GM19328 (cell line): Measurements from ENCODE around the gene RFC4.
A peak's percentile ranks its signal among the peaks of the same experiment; 100 is the strongest.

Experiments
- ATAC-seq: cut with Tn5 transposase; IDR thresholded peaks from one replicate; pipeline ENCODE4 v1.9.1; 2021; ENCODE audit warnings: mild to moderate bottlenecking, moderate library complexity; ENCODE audit not compliant: unreplicated experiment

The RFC4 gene

GRCh38 chr3:186787642-186788481 is 18.4 kb downstream of the RFC4 start:
- no peak for ATAC-seq

- ATAC-seq = no peak
These were observed 19.4 kb downstream of the RFC4 start for GRCh38 chr3:186786922-186787321.

GRCh38 chr3:186785495-186786018 is 20.7 kb downstream of the RFC4 start:
- no peak for ATAC-seq

GRCh38 chr3:186784820-186785494 is 21.3 kb downstream of the RFC4 start:
- ATAC-seq = no peak

- no peak for ATAC-seq
These were observed 22.4 kb downstream of the RFC4 start for GRCh38 chr3:186783731-186784515.

- no peak for ATAC-seq
These were observed 23.1 kb downstream of the RFC4 start, which contains the start of gene EIF4A2 for GRCh38 chr3:186783058-186783730. EIF4A2 (plus strand) TSS chr3:186783577; CDS start chr3:186783611, 34 bp downstream.

GRCh38 chr3:186782542-186783057 is 23.7 kb downstream of the RFC4 start:
- no peak for ATAC-seq

GRCh38 chr3:186779204-186779603 is 27.1 kb downstream of the RFC4 start:
- ATAC-seq = no peak

GRCh38 chr3:186775999-186776398 is 30.3 kb downstream of the RFC4 start:
- no peak for ATAC-seq

GRCh38 chr3:186772701-186773417 is 33.4 kb downstream of the RFC4 start:
- ATAC-seq = peak; percentile 84

GRCh38 chr3:186772281-186772694 is 34.0 kb downstream of the RFC4 start:
- peak; percentile 17 for ATAC-seq

- no peak for ATAC-seq
These were observed 45.3 kb downstream of the RFC4 start for GRCh38 chr3:186760897-186761447.

- no peak for ATAC-seq
These were observed 46.0 kb downstream of the RFC4 start for GRCh38 chr3:186760141-186760833.

GRCh38 chr3:186759231-186759930 is 46.9 kb downstream of the RFC4 start:
- ATAC-seq = no peak

- no peak for ATAC-seq
These were observed 48.5 kb downstream of the RFC4 start for GRCh38 chr3:186757686-186758220.

GRCh38 chr3:186757214-186757613 is 49.1 kb downstream of the RFC4 start:
- ATAC-seq = no peak

GRCh38 chr3:186754871-186755270 is 51.4 kb downstream of the RFC4 start:
- ATAC-seq = no peak

- ATAC-seq = no peak
These were observed 52.3 kb downstream of the RFC4 start for GRCh38 chr3:186754006-186754405.
